Vagina (tissue), 2 donors: ENCODE results near the gene SLC25A28.

Experiments used
- CTCF ChIP-seq, 3 experiments: fragments of 450-650 bp in 2 of 3; fragments of 200-600 bp in 1 of 3; sonication (generic) in 1 of 3; IDR thresholded peaks; one replicate each; pipeline ENCODE4 v1.5.1; 2017 to 2019; ENCODE audit warnings: antibody characterized with exemption in 3 of 3, mild to moderate bottlenecking in 2 of 3, moderate library complexity in 2 of 3
- POLR2A ChIP-seq, 2 donors: fragments of 450-650 bp; IDR thresholded peaks; one replicate each; pipeline ENCODE4 v1.6.1; 2017; ENCODE audit warnings: antibody characterized with exemption in 2 of 2, mild to moderate bottlenecking in 2 of 2, moderate library complexity in 2 of 2
- POLR2AphosphoS5 ChIP-seq, 2 donors: sonication (generic); formaldehyde crosslinking; IDR thresholded peaks; one replicate each; pipeline ENCODE4 v1.9.0; 2017; ENCODE audit warnings: antibody characterized with exemption in 2 of 2, mild to moderate bottlenecking in 2 of 2, low read depth in 1 of 2; ENCODE audit not compliant: insufficient read depth in 1 of 2

GRCh38 chr10:99579971-99580370, 40.3 kb downstream of the SLC25A28 start:
- TF ChIP-seq POLR2AphosphoS5 (IDR thresholded peaks at IDR 0.05; ENCODE audit: insufficient read depth in 1 of 2, low read depth in 1 of 2) = no peak
- TF ChIP-seq CTCF (IDR thresholded peaks at IDR 0.05) = no peak
- no peak for TF ChIP-seq POLR2A (IDR thresholded peaks at IDR 0.05)
